ENCODE data around the gene B4GALT6.

The B4GALT6 gene

DNA sequence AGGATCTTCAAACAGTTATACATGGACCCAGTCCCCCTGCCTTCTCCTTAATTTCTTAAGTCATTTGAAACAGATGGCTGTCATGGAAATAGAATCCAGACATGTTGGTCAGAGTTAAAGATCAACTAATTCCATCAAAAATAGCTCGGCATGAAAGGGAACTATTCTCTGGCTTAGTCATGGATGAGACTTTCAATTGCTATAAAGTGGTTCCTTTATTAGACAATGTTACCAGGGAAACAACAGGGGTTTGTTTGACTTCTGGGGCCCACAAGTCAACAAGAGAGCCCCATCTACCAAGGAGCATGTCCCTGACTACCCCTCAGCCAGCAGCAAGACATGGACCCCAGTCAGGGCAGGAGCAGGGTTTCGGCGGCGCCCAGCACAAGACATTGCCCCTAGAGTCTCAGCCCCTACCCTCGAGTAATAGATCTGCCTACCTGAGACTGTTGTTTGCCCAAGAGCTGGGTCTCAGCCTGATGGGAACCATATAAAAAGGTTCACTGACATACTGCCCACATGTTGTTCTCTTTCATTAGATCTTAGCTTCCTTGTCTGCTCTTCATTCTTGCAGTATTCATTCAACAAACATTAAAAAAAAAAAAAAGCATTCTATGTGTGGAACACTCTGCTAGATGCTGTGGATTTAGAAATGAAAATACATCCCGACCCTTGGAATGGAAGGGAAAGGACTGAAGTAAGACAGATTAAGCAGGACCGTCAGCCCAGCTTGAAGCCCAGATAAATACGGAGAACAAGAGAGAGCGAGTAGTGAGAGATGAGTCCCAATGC, 88.1 kb downstream of the B4GALT6 start:
- in situ Hi-C loops (cut with HindIII; ENCODE audit: low sequenced_read_pairs) = no loop called here

DNA sequence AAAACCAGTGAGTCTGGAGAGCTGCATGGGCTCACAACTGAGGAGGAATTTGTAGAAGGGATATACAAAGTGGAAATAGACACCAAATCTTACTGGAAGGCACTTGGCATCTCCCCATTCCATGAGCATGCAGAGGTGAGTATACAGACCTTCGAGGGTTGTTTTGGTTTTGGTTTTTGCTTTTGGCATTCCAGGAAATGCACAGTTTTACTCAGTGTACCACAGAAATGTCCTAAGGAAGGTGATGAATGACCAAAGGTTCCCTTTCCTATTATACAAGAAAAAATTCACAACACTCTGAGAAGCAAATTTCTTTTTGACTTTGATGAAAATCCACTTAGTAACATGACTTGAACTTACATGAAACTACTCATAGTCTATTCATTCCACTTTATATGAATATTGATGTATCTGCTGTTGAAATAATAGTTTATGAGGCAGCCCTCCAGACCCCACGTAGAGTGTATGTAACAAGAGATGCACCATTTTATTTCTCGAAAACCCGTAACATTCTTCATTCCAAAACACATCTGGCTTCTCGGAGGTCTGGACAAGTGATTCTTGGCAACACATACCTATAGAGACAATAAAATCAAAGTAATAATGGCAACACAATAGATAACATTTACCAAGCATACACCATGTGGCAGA, 89.1 kb downstream of the B4GALT6 start:
- in situ Hi-C loops (cut with HindIII; ENCODE audit: low sequenced_read_pairs) = no loop called here

DNA sequence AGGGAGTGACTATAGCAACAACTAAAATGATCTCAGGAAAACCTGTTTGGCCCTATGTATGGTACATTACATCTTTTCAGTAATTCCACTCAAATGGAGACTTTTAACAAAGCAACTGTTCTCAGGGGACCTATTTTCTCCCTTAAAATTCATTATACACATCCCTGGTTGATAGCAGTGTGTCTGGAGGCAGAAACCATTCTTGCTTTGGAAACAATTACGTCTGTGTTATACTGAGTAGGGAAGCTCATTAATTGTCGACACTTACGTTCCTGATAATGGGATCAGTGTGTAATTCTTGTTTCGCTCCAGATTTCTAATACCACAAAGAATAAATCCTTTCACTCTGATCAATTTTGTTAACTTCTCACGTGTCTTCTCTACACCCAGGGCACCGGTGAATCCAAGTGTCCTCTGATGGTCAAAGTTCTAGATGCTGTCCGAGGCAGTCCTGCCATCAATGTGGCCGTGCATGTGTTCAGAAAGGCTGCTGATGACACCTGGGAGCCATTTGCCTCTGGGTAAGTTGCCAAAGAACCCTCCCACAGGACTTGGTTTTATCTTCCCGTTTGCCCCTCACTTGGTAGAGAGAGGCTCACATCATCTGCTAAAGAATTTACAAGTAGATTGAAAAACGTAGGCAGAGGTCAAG, 91.7 kb downstream of the B4GALT6 start:
- in situ Hi-C loops (cut with HindIII; ENCODE audit: low sequenced_read_pairs) = no loop called here

DNA sequence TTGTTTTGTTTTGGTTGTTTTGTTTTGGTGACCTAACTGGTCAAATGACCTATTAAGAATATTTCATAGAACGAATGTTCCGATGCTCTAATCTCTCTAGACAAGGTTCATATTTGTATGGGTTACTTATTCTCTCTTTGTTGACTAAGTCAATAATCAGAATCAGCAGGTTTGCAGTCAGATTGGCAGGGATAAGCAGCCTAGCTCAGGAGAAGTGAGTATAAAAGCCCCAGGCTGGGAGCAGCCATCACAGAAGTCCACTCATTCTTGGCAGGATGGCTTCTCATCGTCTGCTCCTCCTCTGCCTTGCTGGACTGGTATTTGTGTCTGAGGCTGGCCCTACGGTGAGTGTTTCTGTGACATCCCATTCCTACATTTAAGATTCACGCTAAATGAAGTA, 92.8 kb downstream of the B4GALT6 start, which contains the start of gene TTR:
TSS of gene TTR (plus strand) at position 250 of the 400 bp plus-strand sequence. CDS start at position 276, 26 bp downstream.
- in situ Hi-C loops (cut with HindIII; ENCODE audit: low sequenced_read_pairs) = no loop called here

DNA sequence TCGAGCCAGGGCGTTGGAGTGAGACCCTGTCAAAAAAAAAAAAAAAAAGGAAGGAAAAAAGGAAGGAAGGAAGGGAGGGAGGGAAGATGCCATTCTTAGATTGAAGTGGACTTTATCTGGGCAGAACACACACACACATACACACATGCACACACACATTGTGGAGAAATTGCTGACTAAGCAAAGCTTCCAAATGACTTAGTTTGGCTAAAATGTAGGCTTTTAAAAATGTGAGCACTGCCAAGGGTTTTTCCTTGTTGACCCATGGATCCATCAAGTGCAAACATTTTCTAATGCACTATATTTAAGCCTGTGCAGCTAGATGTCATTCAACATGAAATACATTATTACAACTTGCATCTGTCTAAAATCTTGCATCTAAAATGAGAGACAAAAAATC, 93.3 kb downstream of the B4GALT6 start:
- in situ Hi-C loops (cut with HindIII; ENCODE audit: low sequenced_read_pairs) = no loop called here

DNA sequence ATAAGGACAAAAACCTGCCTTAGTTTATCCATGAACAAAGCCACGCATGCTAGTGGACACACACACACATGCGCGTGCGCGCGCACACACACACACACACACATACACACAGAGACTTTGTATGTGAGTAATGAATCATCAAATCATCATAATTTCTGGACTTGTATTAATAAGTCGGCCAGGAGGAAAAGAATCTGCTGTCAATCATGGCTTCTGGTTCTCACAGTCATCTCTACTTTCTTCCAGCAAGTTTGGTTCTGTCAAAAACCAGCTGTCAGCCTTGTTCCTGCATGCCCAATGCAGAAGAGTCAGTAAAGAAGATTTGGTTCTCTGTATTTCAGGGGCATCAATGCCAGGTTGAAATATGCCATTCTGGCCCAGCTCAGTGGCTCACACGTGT, 93.8 kb downstream of the B4GALT6 start:
- in situ Hi-C loops (cut with HindIII; ENCODE audit: low sequenced_read_pairs) = no loop called here

DNA sequence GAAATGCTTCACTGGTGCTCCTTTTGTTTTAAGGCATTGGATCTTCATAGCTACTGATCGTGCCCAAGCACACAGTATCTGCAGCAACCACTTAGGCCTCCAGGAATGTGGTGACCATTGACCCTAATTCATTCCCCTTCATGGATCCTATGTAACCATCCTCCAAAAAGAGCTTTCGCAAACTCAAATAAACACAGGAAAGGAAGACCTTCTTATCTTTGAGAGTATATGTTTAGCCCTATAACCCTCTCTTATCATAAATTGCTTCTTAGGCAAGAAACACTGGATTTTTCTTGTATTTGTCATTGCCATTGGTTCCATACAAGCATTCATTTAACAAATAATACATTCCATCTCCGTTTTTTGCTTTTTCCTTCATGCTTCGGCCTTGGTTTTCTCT, 96.9 kb downstream of the B4GALT6 start:
- in situ Hi-C loops (cut with HindIII; ENCODE audit: low sequenced_read_pairs) = no loop called here

DNA sequence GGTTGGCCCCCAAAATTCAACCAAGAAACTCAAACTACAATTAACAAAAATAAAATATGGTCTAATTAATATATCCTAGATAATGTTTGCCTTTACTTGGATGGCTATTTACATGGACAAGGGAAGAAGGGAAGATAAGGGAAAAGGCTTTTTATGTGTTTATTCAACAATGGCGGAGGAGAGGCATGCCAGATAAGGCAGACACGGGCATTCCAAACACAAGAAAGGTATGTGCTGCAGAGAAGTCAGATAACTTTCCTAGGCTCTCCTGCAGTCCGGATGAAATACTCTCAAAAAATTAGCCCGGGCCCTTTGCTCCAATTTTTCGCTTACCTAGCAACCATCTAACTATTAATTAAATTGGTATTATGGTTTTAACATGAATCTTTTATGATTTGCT, 97.8 kb downstream of the B4GALT6 start:
- in situ Hi-C loops (cut with HindIII; ENCODE audit: low sequenced_read_pairs) = no loop called here

DNA sequence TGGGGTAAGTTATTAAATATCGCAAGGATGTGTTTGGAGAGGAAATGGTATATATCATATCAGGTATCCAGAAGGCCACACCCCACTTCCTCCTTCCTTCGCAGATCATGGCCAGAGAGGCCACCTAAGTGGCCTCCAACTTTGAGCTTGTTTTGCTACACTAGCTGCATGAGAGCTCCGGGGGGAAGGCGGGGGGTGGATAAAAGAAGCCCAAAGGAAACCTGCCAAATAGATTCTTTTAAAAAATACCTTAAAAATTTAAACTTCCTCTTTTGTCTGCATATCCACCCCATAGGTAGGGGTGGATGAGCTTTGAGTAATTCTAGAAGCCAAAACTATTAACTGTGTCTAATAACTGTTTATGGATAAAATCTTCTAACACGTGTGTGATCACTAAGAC, 98.4 kb downstream of the B4GALT6 start:
- in situ Hi-C loops (cut with HindIII; ENCODE audit: low sequenced_read_pairs) = no loop called here

DNA sequence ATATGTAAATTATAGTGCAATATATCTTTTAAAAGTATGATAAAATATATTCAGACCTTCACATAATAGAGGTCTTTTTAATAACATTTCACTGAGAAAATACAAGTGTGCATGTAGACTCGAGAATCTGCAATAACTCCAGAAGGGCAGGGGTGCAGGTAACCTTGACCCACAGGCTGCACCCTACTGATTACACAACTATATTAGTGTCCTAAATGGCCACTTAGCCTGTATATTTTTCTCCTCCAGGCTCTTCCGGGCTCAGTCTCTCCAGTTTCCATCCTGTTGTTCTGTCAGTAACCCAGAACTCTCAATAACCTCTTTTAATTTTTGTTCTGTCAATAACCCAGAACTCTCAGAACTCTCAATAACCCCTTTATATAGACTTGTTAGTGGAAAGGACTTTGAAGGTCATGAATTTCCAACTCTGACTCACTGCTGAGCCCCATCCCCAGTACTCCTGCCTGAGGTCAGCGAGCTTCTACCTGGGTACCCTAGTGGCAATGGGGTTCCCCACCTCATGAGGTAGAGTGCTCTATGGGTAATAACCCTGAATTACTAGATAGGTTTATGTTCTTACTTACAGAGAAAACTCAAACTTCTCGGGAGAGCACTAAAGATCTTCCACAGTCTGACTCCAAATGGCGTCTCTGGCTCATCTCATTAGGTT, 101.1 kb downstream of the B4GALT6 start:
- in situ Hi-C loops (cut with HindIII; ENCODE audit: low sequenced_read_pairs) = no loop called here

DNA sequence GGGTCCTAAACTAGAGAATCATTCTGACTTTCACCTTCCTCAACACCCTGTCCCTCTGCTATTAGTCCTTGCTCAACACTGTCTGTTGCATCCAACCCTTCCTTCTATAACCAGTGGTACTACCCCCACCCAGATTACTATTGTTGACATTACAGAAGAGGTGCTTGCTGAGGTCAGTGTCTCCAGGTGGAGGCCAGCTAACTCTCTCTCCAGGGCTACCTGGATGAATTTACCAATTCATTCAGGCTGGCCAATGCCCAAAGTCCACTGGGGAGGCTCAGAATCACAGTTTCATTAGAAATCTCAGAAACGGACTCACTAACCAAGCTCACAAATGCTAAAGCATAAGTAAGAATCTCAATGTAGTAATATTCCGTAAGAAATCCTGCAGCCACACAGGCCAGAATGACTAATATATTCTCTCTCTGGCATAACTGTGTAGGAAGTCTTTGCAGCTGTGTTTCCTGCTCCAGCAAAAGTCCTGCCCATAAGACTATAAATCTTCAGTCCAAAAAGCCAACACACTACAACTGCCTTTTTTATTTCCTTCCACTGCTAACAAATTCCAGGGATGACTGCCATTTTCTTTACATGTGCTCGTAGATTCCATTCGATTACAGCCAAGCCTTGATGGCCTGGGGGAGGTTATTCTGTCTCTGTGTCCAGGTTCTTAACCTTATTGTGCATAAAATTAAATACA, 102.7 kb downstream of the B4GALT6 start:
- in situ Hi-C loops (cut with HindIII; ENCODE audit: low sequenced_read_pairs) = no loop called here

DNA sequence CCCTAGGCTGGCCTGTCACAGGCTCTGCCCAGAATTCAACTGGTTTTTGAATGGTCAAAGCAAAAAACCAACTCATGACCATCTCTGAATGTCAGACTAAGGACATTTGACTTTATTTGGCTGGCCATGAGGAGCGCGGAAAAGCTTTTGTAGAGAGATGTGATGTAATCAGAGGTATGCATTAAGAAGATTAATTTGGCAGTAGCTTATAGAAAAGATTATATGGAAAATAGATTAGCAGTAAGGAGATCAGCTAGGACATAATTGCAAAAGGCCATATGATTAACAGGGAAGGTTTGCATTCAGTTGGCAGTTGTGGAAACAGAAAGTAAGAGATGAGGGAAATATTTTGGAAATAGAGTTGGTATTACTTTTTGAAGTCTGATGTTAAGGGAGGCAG, 105.0 kb downstream of the B4GALT6 start:
- in situ Hi-C loops (cut with HindIII; ENCODE audit: low sequenced_read_pairs) = no loop called here

DNA sequence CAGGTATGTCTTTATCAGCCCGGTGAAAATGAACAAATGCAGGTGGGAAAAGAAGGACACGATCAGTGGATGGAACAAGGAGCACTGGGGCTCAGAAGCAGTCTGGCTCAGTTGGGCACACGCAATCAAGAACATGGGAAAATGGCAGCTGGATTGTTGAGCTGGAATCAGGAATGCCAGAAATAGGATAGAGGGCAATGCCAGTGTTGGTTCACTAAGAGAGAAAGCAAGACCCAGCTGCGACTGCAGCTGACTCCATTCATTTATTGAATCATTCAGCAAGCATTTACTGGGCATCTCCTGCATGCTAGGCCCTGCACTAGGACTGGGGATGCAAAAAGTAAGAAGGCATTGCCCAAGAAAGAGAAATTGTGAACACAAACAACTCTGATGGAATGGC, 106.3 kb downstream of the B4GALT6 start:
- in situ Hi-C loops (cut with HindIII; ENCODE audit: low sequenced_read_pairs) = no loop called here

DNA sequence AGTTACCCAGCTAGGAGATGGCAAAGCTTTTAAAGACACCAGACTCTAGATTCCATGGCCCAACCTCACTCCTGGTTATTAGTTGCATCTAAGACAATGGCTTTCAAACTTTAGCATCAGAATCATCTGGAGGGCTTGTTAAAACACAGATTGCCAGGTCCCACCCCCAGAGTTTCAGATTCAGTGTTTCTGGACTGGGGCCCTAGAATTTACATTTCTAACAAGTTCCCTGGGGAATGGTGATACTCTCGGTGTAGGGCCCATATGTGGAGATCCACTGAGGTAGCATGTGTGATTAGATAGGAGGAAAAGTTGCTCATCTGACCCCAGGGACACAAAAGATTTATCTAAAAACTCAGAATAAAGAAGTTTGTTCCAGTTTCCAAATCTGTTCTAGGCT, 107.2 kb downstream of the B4GALT6 start:
- in situ Hi-C loops (cut with HindIII; ENCODE audit: low sequenced_read_pairs) = no loop called here

DNA sequence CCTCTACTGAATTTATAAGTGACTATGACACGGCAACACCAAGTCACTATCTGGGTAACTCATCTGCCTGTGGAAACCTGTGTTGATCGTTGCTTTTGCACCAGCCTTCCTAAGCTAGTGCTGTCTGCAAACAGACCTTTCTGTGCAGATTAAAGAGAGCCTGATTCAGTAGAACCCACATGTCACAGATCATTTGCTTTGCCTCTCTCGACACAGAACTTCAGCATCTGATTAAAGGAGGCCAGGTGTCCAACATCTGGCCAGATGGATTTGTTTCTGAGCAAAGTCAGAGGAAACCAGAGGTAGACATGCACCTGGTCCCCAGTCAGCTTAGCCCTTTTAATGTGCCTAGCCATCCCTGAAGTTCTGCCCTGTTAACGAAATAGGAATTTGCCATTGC, 107.7 kb downstream of the B4GALT6 start:
- in situ Hi-C loops (cut with HindIII; ENCODE audit: low sequenced_read_pairs) = no loop called here

DNA sequence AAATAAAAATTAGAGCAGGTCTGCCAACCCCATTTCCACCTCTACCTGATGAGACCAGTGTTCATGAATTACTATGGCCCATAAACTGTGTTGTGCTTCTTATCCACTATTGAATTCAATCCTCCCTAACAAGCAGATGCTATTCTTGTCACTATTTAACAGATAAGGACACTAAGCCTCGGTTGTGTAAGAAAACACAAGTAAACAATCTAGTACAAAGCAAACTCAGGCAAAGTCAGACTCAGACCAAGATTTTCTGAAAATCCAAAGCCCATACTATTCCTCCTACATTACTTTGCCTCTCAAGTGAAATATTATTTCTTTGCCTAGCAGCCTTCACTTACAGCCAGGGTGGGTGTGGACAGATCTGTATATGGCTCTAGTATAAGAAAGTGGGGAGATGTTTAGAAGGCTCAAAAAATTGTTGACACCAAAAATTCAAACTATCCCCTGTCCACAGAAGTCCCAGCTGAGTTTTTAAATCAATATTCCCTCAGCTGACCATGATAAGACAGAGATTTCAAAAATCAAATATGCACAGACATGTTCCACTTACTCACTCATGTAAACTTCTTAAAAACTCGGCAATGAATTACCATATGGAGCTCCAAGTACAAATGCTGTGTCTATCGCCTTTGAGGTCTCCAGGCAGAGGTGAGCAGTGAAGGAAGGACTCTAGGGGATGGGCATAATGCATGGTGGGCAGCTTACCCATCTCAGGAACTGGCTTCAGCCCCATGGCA, 108.7 kb downstream of the B4GALT6 start:
- in situ Hi-C loops (cut with HindIII; ENCODE audit: low sequenced_read_pairs) = no loop called here

DNA sequence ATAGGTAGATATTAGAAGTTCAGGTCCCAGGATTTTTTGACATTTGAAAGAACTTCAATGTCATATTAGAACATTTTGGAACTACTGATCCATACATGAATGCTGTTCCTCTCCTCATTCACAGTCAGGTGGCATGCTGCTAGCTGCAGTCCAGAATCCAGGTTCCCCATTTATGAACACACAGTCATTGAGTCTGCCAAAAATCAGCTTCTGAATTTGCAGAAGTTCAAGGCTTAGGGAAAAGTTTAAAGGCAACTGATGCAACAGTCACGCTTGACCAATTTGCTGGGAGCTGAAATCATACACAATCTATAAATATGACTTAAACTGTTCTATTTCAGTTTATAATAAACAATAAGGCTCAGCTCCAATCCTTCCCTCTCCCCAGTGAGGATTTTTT, 110.0 kb downstream of the B4GALT6 start:
- in situ Hi-C loops (cut with HindIII; ENCODE audit: low sequenced_read_pairs) = no loop called here
